HG03565 (cell line): Measurements from ENCODE around the gene SGCG.

Source experiments
- ATAC-seq: cut with Tn5 transposase; IDR thresholded peaks from one replicate; pipeline ENCODE4 v1.9.1; 2021; ENCODE audit warnings: mild to moderate bottlenecking, moderate library complexity; ENCODE audit not compliant: unreplicated experiment

The SGCG gene

GRCh38 chr13:23323946-23324709 lies 143.3 kb downstream of the SGCG start:
- ATAC-seq, result no peak

GRCh38 chr13:23325191-23325590 lies 144.4 kb downstream of the SGCG start:
- peak; percentile 34 for ATAC-seq

GRCh38 chr13:23330356-23330755 lies 149.6 kb downstream of the SGCG start:
- ATAC-seq, result no peak

GRCh38 chr13:23339225-23339624 lies 158.4 kb downstream of the SGCG start:
- ATAC-seq, result no peak

GRCh38 chr13:23344931-23345595 lies 164.3 kb downstream of the SGCG start:
- ATAC-seq, result no peak

GRCh38 chr13:23347601-23348000 lies 166.8 kb downstream of the SGCG start:
- ATAC-seq, result no peak

GRCh38 chr13:23348262-23349127 lies 167.7 kb downstream of the SGCG start:
- ATAC-seq, result no peak

GRCh38 chr13:23349161-23349897 lies 168.6 kb downstream of the SGCG start:
- ATAC-seq, result no peak

- no peak for ATAC-seq
Measured at GRCh38 chr13:23350009-23350408, 169.2 kb downstream of the SGCG start.

- no peak for ATAC-seq
Measured at GRCh38 chr13:23352161-23352560, 171.4 kb downstream of the SGCG start.

GRCh38 chr13:23354520-23354919 lies 173.7 kb downstream of the SGCG start:
- no peak for ATAC-seq

GRCh38 chr13:23356368-23356767 lies 175.6 kb downstream of the SGCG start:
- ATAC-seq, result no peak

GRCh38 chr13:23357349-23357748 lies 176.6 kb downstream of the SGCG start:
- no peak for ATAC-seq

- no peak for ATAC-seq
Measured at GRCh38 chr13:23359882-23360281, 179.1 kb downstream of the SGCG start.

- no peak for ATAC-seq
Measured at GRCh38 chr13:23365652-23366051, 184.9 kb downstream of the SGCG start.

GRCh38 chr13:23367907-23368306 lies 187.1 kb downstream of the SGCG start:
- ATAC-seq, result no peak

- ATAC-seq, result no peak
Measured at GRCh38 chr13:23372264-23372906, 191.6 kb downstream of the SGCG start.
